KMS-11 (cell line): ENCODE data around the gene CKB.
A peak's percentile ranks its signal among the peaks of the same experiment; 100 is the strongest.

ENCODE experiments used
- H2AFZ ChIP-seq: fragments of 200-600 bp; sonication (generic); 2 replicates; pipeline ENCODE4 v1.6.1; 2016; ENCODE audit warnings: antibody characterized with exemption, mixed run types, low read depth
- H3K27ac ChIP-seq: fragments of 200-600 bp; sonication (generic); 2 replicates; pipeline ENCODE4 v1.6.1; 2016; ENCODE audit warnings: mild to moderate bottlenecking, mixed run types
- H3K27me3 ChIP-seq: fragments of 200-600 bp; sonication (generic); 2 replicates; pipeline ENCODE4 v1.6.1; 2017; ENCODE audit warnings: mild to moderate bottlenecking, low read depth, mixed run types, moderate library complexity; ENCODE audit not compliant: insufficient read depth
- H3K36me3 ChIP-seq: fragments of 200-600 bp; sonication (generic); 2 replicates; pipeline ENCODE4 v1.6.1; 2017; ENCODE audit warnings: mild to moderate bottlenecking, mixed run types; ENCODE audit not compliant: insufficient read depth
- H3K4me1 ChIP-seq: fragments of 200-600 bp; sonication (generic); 2 replicates; pipeline ENCODE4 v1.6.1; 2016; ENCODE audit warnings: mild to moderate bottlenecking, low read depth, mixed run types; ENCODE audit not compliant: poor library complexity, severe bottlenecking
- H3K4me2 ChIP-seq: fragments of 200-600 bp; sonication (generic); 2 replicates; pipeline ENCODE4 v1.7.0; 2016; ENCODE audit warnings: mild to moderate bottlenecking, mixed run types
- H3K4me3 ChIP-seq: fragments of 200-600 bp; sonication (generic); IDR thresholded peaks from 2 replicates; pipeline ENCODE4 v1.6.1; 2017; ENCODE audit warnings: low read depth, low read length, mixed read lengths; ENCODE audit not compliant: insufficient read depth
- H3K79me2 ChIP-seq: fragments of 200-600 bp; sonication (generic); 2 replicates; pipeline ENCODE4 v1.6.1; 2016; ENCODE audit warnings: low read depth, mixed run types; ENCODE audit not compliant: insufficient read depth
- H3K9ac ChIP-seq: fragments of 200-600 bp; sonication (generic); 2 replicates; pipeline ENCODE4 v1.6.1; 2016; ENCODE audit warnings: mild to moderate bottlenecking, mixed run types
- H4K20me1 ChIP-seq: fragments of 200-600 bp; sonication (generic); 2 replicates; pipeline ENCODE4 v1.6.1; 2016; ENCODE audit warnings: mild to moderate bottlenecking, mixed run types; ENCODE audit not compliant: insufficient read depth
- TF ChIP-seq, protein P1 (sequence below): fragments of 200-600 bp; sonication (generic); conservative IDR thresholded peaks from 2 replicates; pipeline ENCODE4 v1.6.1; 2017; ENCODE audit warnings: low read depth, mild to moderate bottlenecking, antibody characterized with exemption, low read length, moderate library complexity, mixed read lengths

Gene CKB

DNA sequence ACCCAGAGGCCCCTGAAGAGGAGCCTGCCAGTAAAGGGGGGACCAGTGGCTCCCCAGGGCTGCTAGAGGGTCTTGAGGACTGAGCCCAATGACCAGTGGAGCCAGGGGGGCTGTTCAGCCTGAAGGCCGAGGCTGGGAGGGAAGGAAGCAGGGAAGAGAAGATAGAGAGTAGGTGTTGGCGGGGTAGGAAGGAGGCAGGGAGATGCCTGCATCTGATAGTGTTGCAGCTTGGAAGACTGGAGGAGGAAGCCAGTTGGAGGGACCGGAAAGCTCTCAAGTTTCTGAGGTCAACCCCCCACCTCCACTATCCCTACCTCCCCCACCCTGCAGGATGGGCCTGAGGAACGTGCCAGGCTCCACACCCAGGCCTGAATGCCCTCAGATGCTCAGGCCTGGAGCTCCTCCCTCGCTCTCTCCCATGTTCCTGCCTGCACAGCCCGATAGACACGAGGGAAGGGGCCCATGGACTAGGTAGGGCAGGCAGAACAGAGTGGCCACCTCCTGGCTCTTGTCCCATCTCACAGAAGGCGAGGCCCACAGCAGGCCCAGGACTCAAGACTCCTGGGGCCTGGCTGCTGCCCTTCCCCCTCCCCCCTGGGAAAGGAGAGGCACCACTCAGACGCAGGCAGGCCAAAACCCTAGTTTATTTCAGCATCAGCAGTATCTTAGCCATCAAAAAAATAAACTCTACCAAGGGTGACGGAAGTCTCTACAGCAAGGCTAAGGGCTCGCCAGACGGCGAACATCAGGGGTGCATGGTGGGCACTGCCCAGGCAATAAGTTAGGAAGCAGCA, 3.4 kb downstream of the CKB start:
- Histone ChIP-seq H4K20me1 (no peaks in the 10 kb centered on the region), H3K9ac (no peak overlapping the region), H3K4me2 (no peak overlapping the region), H3K4me1 (peaks cover 8% of the 10 kb centered on the region), H3K79me2 (no peaks in the 10 kb centered on the region), H3K36me3 (no peaks in the 10 kb centered on the region), H3K27ac (no peak overlapping the region), H3K27me3 (no peaks in the 10 kb centered on the region), H2AFZ (no peak overlapping the region), H3K4me3 (no peak overlapping the region)
- TF ChIP-seq, protein P1, sequence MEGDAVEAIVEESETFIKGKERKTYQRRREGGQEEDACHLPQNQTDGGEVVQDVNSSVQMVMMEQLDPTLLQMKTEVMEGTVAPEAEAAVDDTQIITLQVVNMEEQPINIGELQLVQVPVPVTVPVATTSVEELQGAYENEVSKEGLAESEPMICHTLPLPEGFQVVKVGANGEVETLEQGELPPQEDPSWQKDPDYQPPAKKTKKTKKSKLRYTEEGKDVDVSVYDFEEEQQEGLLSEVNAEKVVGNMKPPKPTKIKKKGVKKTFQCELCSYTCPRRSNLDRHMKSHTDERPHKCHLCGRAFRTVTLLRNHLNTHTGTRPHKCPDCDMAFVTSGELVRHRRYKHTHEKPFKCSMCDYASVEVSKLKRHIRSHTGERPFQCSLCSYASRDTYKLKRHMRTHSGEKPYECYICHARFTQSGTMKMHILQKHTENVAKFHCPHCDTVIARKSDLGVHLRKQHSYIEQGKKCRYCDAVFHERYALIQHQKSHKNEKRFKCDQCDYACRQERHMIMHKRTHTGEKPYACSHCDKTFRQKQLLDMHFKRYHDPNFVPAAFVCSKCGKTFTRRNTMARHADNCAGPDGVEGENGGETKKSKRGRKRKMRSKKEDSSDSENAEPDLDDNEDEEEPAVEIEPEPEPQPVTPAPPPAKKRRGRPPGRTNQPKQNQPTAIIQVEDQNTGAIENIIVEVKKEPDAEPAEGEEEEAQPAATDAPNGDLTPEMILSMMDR = no peak

DNA sequence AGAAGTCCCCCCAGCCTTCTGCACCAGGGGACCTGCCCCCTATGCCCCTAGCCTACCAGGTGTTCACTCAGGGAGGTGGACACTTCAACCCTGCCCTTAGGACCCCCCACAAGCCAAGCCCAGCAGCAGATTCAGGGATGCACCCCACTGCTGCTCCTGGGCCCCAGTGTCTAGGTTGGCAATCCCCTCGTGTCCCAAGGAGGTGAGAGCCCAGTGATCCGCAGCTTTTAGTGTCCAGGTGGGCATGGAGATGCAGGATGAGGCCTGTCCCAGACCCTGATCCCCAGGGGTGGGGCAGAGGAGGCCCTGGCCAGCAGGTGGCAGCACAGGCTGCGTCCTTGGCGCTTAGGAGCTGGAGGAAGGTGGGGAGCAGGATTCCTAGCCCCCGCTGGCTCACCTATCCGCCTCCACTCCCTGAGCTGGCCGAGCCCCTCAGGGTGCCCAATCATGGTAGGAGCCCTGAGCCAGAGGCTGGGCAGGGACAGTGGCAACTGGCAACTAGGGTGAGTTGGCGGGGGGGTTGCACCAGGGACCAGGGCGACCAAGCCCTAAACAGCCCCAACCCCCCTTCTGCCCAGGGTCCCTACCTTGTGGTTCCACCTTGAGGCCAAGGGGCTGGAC, 4.1 kb downstream of the CKB start:
- peaks cover 8% of the 10 kb centered on the region for H3K4me1 ChIP-seq
- H3K36me3 ChIP-seq = no peaks in the 10 kb centered on the region
- no peak overlapping the region for H3K9ac ChIP-seq
- no peak overlapping the region for H3K4me2 ChIP-seq
- TF ChIP-seq, protein P1 = peak; percentile 72
- H3K4me3 ChIP-seq = no peak overlapping the region
- no peak overlapping the region for H3K27ac ChIP-seq
- no peaks in the 10 kb centered on the region for H3K79me2 ChIP-seq
- no peak overlapping the region for H2AFZ ChIP-seq
- no peaks in the 10 kb centered on the region for H4K20me1 ChIP-seq
- H3K27me3 ChIP-seq = no peaks in the 10 kb centered on the region

DNA sequence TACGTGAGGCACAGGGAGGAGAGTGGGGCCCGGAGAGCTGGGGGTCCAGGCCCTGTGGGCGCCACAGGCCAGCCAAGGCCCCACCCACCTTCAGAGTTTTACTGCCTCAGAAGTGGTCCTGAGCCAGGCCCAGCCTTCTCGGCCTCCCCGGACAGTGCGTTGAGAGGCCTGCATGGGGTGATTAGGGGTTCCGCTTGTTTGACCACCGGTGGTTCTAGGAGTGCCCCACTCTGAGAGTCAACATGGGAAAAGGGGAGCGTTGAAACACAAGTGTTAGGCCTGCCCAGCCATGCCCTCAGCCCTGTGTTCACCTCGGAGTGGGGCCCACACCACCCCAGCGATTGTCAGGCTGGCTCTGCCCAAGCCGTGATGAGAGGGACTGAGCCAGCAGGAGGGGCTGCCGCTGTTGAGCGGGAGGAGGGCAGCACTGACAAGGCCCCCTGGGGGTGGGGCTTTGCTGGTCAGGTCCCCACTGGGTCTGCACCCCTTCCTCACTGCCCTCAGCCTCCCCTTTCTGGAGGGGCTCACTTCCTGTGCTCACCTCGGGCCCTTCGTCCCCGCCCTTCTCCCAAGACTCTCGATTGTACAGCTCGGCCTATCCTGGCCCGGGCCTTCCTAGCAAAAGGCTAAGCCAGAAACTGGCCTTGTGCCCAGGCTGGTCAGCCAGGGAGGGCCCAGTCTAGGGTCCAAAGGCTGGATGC, 4.8 kb downstream of the CKB start:
- H3K4me3 ChIP-seq = no peak overlapping the region
- H3K79me2 ChIP-seq = no peaks in the 10 kb centered on the region
- H3K4me1 ChIP-seq = peaks cover 8% of the 10 kb centered on the region
- H2AFZ ChIP-seq = no peak overlapping the region
- no peak overlapping the region for H3K4me2 ChIP-seq
- no peaks in the 10 kb centered on the region for H3K36me3 ChIP-seq
- TF ChIP-seq, protein P1 = no peak
- H3K9ac ChIP-seq = no peak overlapping the region
- no peaks in the 10 kb centered on the region for H4K20me1 ChIP-seq
- H3K27ac ChIP-seq = no peak overlapping the region
- no peaks in the 10 kb centered on the region for H3K27me3 ChIP-seq

DNA sequence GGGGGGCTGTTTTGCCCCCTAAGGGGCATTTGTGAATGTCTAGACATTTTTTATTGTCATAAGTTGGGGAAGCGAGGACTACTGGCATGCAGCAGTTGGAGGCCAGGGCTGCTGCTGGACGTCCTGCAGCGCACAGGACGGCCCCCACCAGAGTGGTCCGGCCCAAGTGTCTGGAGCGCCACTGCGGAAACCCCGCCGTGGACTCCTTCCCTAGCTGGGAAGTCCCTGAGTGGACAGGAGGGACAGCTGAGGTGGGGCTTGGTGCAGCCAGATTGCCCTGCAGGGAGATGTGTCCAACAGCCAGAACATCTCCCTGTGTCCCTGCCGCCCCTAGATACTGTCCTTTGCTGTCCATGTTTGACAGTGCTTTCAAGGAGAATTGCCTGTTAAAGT, 5.5 kb downstream of the CKB start:
- H2AFZ ChIP-seq = no peak overlapping the region
- H3K27ac ChIP-seq = no peak overlapping the region
- H3K36me3 ChIP-seq = no peaks in the 10 kb centered on the region
- no peaks in the 10 kb centered on the region for H4K20me1 ChIP-seq
- H3K79me2 ChIP-seq = no peaks in the 10 kb centered on the region
- no peak overlapping the region for H3K4me3 ChIP-seq
- H3K27me3 ChIP-seq = no peaks in the 10 kb centered on the region
- H3K9ac ChIP-seq = no peak overlapping the region
- TF ChIP-seq, protein P1 = no peak
- H3K4me1 ChIP-seq = peaks cover 8% of the 10 kb centered on the region
- no peak overlapping the region for H3K4me2 ChIP-seq
